HEK293 (cell line): ENCODE results near the gene DAAM1.

ENCODE experiments used
- CTCF ChIA-PET: fragments of 350-600 bp; formaldehyde crosslinking; extraction: SDS; loops from one replicate; lab custom pipeline; 2021; ENCODE audit warnings: antibody characterized with exemption; lab: Yijun Ruan, JAX
- POLR2A ChIA-PET: fragments of 300-600 bp; formaldehyde crosslinking; extraction: SDS; loops from one replicate; lab custom pipeline; 2020; ENCODE audit warnings: antibody characterized with exemption, inconsistent platforms; lab: Yijun Ruan, JAX
- H3K27ac ChIP-seq: fragments of 200-500 bp; sonication (Bioruptor generic); 2 replicates; pipeline ENCODE4 v1.5.1; 2014; ENCODE audit warnings: low read depth, low read length, control low read depth, inconsistent platforms; ENCODE audit errors: extremely low read depth
- H3K36me3 ChIP-seq, 2 experiments: fragments of 200-500 bp in 1 of 2; sonication (Bioruptor generic) in 1 of 2; 1 replicate in 1 of 2; 2 replicates in 1 of 2; pipeline ENCODE4 v1.5.1; 2014 to 2017; ENCODE audit warnings: inconsistent platforms in 2 of 2, low read length in 2 of 2; ENCODE audit not compliant: control insufficient read depth in 2 of 2, insufficient read depth in 1 of 2
- H3K4me1 ChIP-seq: fragments of 200-500 bp; sonication (Bioruptor generic); 2 replicates; pipeline ENCODE4 v1.5.1; 2014; ENCODE audit warnings: mild to moderate bottlenecking, low read length, inconsistent platforms; ENCODE audit not compliant: control insufficient read depth, insufficient read depth
- H3K4me3 ChIP-seq: 2 replicates; pipeline ENCODE4 v1.5.1; 2011; ENCODE audit warnings: low read depth, mild to moderate bottlenecking, control low read depth, low read length, moderate library complexity
- H3K9me3 ChIP-seq: fragments of 200-500 bp; sonication (Bioruptor generic); 2 replicates; pipeline ENCODE4 v1.5.1; 2014; ENCODE audit warnings: low read depth, low read length, inconsistent platforms; ENCODE audit not compliant: control insufficient read depth, insufficient read depth
- AEBP2 ChIP-seq: fragments of 450-650 bp; formaldehyde crosslinking; IDR thresholded peaks from 2 replicates; pipeline ENCODE4 v1.5.1; 2016; ENCODE audit warnings: missing biosample characterization, missing genetic modification characterization, borderline replicate concordance
- BCL11B ChIP-seq: fragments of 450-650 bp; formaldehyde crosslinking; IDR thresholded peaks from 2 replicates; pipeline ENCODE4 v1.5.1; 2016; ENCODE audit warnings: low read depth, missing biosample characterization, missing genetic modification characterization
- HOXC10 ChIP-seq: sonication (generic); formaldehyde crosslinking; IDR thresholded peaks from 2 replicates; pipeline ENCODE4 v1.8.1; 2023; ENCODE audit warnings: mild to moderate bottlenecking, missing genetic modification reagents
- INSM2 ChIP-seq: fragments of 450-650 bp; formaldehyde crosslinking; IDR thresholded peaks from 2 replicates; pipeline ENCODE4 v1.5.1; 2016; ENCODE audit warnings: missing biosample characterization, missing genetic modification characterization
- MYNN ChIP-seq: fragments of 450-650 bp; formaldehyde crosslinking; IDR thresholded peaks from 2 replicates; pipeline ENCODE4 v1.5.1; 2016; ENCODE audit warnings: missing biosample characterization, missing genetic modification characterization, borderline replicate concordance
- PRDM1 ChIP-seq: fragments of 450-650 bp; formaldehyde crosslinking; IDR thresholded peaks from 2 replicates; pipeline ENCODE4; 2016; ENCODE audit warnings: missing biosample characterization, missing genetic modification characterization
- SCRT1 ChIP-seq: fragments of 450-650 bp; formaldehyde crosslinking; IDR thresholded peaks from 2 replicates; pipeline ENCODE4 v1.5.1; 2016; ENCODE audit warnings: missing biosample characterization, missing genetic modification characterization, borderline replicate concordance
- ZBTB17 ChIP-seq: fragments of 450-650 bp; formaldehyde crosslinking; IDR thresholded peaks from 2 replicates; pipeline ENCODE4 v1.5.1; 2016; ENCODE audit warnings: missing biosample characterization, missing genetic modification characterization
- ZBTB7A ChIP-seq: fragments of 450-650 bp; formaldehyde crosslinking; IDR thresholded peaks from 2 replicates; pipeline ENCODE4 v1.5.1; 2016; ENCODE audit warnings: low read depth, missing biosample characterization, missing genetic modification characterization
- ZEB2 ChIP-seq: fragments of 450-650 bp; formaldehyde crosslinking; IDR thresholded peaks from 2 replicates; pipeline ENCODE4 v1.5.1; 2016; ENCODE audit warnings: missing biosample characterization, missing genetic modification characterization
- ZFP69B ChIP-seq: fragments of 450-650 bp; formaldehyde crosslinking; IDR thresholded peaks from 2 replicates; pipeline ENCODE4 v1.5.1; 2016; ENCODE audit warnings: missing biosample characterization, missing genetic modification characterization
- ZNF16 ChIP-seq: fragments of 450-650 bp; formaldehyde crosslinking; IDR thresholded peaks from 2 replicates; pipeline ENCODE4 v1.5.1; 2016; ENCODE audit warnings: low read depth, missing biosample characterization, missing genetic modification characterization
- ZNF2 ChIP-seq: fragments of 450-650 bp; formaldehyde crosslinking; IDR thresholded peaks from 2 replicates; pipeline ENCODE4 v1.5.1; 2016; ENCODE audit warnings: missing biosample characterization, missing genetic modification characterization
- ZNF26 ChIP-seq: fragments of 450-650 bp; formaldehyde crosslinking; IDR thresholded peaks from 2 replicates; pipeline ENCODE4 v1.5.1; 2016; ENCODE audit warnings: missing biosample characterization, missing genetic modification characterization
- ZNF341 ChIP-seq: fragments of 450-650 bp; formaldehyde crosslinking; IDR thresholded peaks from 2 replicates; pipeline ENCODE4; 2016; ENCODE audit warnings: low read depth, missing biosample characterization, missing genetic modification characterization
- ZNF585B ChIP-seq: fragments of 450-650 bp; formaldehyde crosslinking; IDR thresholded peaks from 2 replicates; pipeline ENCODE4 v1.5.1; 2016; ENCODE audit warnings: missing biosample characterization, missing genetic modification characterization
- ZNF621 ChIP-seq: fragments of 450-650 bp; formaldehyde crosslinking; IDR thresholded peaks from 2 replicates; pipeline ENCODE4 v1.5.1; 2017; ENCODE audit warnings: missing biosample characterization, missing genetic modification characterization
- ZNF629 ChIP-seq: fragments of 450-650 bp; formaldehyde crosslinking; IDR thresholded peaks from 2 replicates; pipeline ENCODE4 v1.5.1; 2017; ENCODE audit warnings: missing biosample characterization, missing genetic modification characterization
- ZNF670 ChIP-seq: fragments of 450-650 bp; formaldehyde crosslinking; IDR thresholded peaks from 2 replicates; pipeline ENCODE4 v1.5.1; 2016; ENCODE audit warnings: missing biosample characterization, missing genetic modification characterization, low read depth
- ZNF704 ChIP-seq: fragments of 450-650 bp; formaldehyde crosslinking; IDR thresholded peaks from 2 replicates; pipeline ENCODE4 v1.5.1; 2016; ENCODE audit warnings: missing biosample characterization, missing genetic modification characterization
- ZNF768 ChIP-seq: fragments of 450-650 bp; formaldehyde crosslinking; IDR thresholded peaks from 2 replicates; pipeline ENCODE4 v1.5.1; 2018; ENCODE audit warnings: missing biosample characterization, mild to moderate bottlenecking, missing genetic modification characterization
- ZNF777 ChIP-seq: fragments of 450-650 bp; formaldehyde crosslinking; IDR thresholded peaks from 2 replicates; pipeline ENCODE4 v1.5.1; 2017; ENCODE audit warnings: missing biosample characterization, missing genetic modification characterization, borderline replicate concordance

DAAM1 gene

GRCh38 chr14:59214702-59215302 is 26.3 kb downstream of the DAAM1 start (continued):
- no peak for TF ChIP-seq INSM2 (tag by site-specific recombination)

GRCh38 chr14:59215322-59215721 is 26.9 kb downstream of the DAAM1 start:
- POLR2A ChIA-PET, result no interaction called here
- TF ChIP-seq AEBP2 (tag by site-specific recombination) (no peak), ZNF16 (tag by site-specific recombination) (no peak), ZEB2 (tag by site-specific recombination) (no peak), ZNF26 (tag by site-specific recombination) (no peak), MYNN (tag by site-specific recombination) (no peak)
- no peaks in the 10 kb centered on the region for H3K36me3 ChIP-seq
- CTCF ChIA-PET, result no interaction called here
- H3K9me3 ChIP-seq, result no peaks in the 10 kb centered on the region
- peaks cover 25% of the 10 kb centered on the region for H3K4me1 ChIP-seq
- H3K4me3 ChIP-seq, result no peak overlapping the region
- no peak overlapping the region for H3K27ac ChIP-seq

GRCh38 chr14:59215757-59216156 is 27.3 kb downstream of the DAAM1 start:
- Histone ChIP-seq H3K9me3 (no peaks in the 10 kb centered on the region), H3K27ac (no peak overlapping the region), H3K36me3 (no peaks in the 10 kb centered on the region), H3K4me3 (no peak overlapping the region)
- POLR2A ChIA-PET, result no interaction called here
- TF ChIP-seq ZFP69B (tag by site-specific recombination), result no peak
- TF ChIP-seq ZNF670 (tag by site-specific recombination), result no peak
- no peak for TF ChIP-seq ZNF768
- no peak for TF ChIP-seq ZNF704
- TF ChIP-seq ZNF2 (tag by site-specific recombination), result no peak
- TF ChIP-seq ZNF629, result no peak
- TF ChIP-seq SCRT1 (tag by site-specific recombination), result no peak
- no peak for TF ChIP-seq ZNF777 (tag by site-specific recombination)
- TF ChIP-seq PRDM1 (tag by site-specific recombination), result no peak
- no peak for TF ChIP-seq ZNF621 (tag by site-specific recombination)
- no peak for TF ChIP-seq ZNF341
- no peak for TF ChIP-seq ZNF585B (tag by site-specific recombination)
- TF ChIP-seq ZBTB7A (tag by site-specific recombination), result no peak
- TF ChIP-seq HOXC10 (CRISPR knock-in tag), result no peak
- no peak for TF ChIP-seq ZBTB17
- TF ChIP-seq BCL11B (tag by site-specific recombination), result no peak
- TF ChIP-seq, all 188 proteins: peak for 0
- peaks cover 23% of the 10 kb centered on the region for H3K4me1 ChIP-seq
- CTCF ChIA-PET, result no interaction called here
